ENCODE results near the gene SLC13A4.
A peak's percentile ranks its signal among the peaks of the same experiment; 100 is the strongest.
"Not testable (repeated sequence)": the region's sequence is repeated elsewhere in the genome, so short reads cannot be mapped to it uniquely, and the experiment has no call there.

Gene SLC13A4

DNA sequence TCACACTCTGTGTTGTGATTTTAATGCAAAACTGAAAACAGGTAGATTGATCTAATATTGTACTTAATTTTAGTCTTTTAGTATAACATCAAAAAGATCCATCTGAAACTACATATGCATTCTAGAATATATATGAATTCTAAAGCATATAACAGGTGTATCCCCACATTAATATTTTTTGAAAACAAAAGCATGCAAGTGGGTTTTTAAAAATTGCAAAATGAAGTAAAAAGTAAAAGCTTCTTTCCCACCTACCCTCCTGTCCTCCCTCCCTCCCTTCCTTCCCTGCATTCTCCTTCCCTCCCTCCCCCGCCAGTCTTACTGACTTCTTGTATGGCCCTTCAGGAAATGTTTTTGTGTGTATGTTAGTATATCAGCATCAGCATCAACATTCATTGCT is 80.2 kb downstream of the SLC13A4 start:
- DNase-seq (ENCODE audit: low read depth), result no peak
- no peak overlapping the region for H3K4me3 ChIP-seq (ENCODE audit: low read length)
- TF ChIP-seq, protein P1, sequence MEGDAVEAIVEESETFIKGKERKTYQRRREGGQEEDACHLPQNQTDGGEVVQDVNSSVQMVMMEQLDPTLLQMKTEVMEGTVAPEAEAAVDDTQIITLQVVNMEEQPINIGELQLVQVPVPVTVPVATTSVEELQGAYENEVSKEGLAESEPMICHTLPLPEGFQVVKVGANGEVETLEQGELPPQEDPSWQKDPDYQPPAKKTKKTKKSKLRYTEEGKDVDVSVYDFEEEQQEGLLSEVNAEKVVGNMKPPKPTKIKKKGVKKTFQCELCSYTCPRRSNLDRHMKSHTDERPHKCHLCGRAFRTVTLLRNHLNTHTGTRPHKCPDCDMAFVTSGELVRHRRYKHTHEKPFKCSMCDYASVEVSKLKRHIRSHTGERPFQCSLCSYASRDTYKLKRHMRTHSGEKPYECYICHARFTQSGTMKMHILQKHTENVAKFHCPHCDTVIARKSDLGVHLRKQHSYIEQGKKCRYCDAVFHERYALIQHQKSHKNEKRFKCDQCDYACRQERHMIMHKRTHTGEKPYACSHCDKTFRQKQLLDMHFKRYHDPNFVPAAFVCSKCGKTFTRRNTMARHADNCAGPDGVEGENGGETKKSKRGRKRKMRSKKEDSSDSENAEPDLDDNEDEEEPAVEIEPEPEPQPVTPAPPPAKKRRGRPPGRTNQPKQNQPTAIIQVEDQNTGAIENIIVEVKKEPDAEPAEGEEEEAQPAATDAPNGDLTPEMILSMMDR (IDR thresholded peaks at IDR 0.05; ENCODE audit: insufficient read depth, low read depth, low read length, missing control alignments), result no peak

DNA sequence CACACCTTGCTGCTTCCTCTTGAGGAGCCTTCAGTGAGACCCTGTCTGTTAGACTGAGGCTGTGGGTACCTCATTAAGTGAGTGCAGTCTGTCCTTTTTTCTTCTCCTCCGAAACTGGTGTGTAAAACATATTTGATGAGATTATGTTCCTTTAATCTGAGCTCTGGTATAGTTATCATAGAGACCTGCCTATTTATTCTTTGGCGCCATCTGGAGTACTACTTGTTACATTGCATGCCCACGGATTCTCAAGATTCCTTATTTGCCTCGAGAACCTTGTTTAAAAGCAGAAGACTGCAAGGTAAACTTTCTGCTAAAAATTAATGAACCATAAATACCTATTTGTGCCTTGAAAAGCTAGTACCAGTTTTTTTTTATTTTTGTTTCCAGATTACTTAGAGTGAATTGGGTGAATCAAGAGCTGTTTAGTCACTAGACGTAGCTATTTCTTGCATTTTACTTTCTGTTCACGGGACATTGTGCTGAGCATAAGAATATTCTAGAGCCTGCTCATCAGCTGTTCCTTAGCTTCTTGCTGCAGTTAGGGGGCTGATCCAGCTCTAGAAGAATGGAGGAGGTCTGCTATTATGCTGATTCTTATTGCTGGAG is 82.6 kb downstream of the SLC13A4 start:
- peak; percentile 58 for DNase-seq (ENCODE audit: low read depth)
- H3K4me3 ChIP-seq (ENCODE audit: low read length), result no peak overlapping the region

DNA sequence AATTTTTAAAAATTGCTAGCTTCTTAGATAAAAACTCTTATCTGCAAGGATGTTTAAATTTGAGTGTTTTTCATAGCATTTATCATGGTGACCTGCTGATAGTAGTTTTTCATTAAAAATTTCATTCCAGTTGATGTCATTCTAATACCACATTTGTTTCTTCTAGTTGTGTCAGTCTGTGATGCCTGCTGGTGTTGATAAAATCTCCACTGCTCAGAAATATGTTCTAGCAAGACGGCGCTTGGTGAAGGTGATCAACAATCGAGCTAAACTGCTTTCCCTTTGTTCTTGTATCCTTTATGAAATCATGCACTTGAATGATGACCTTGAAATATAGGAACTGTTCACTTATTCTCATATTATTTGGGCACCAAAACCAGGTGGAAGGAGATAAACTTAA is 83.3 kb downstream of the SLC13A4 start:
- no peak for DNase-seq (ENCODE audit: low read depth)
- TF ChIP-seq, protein P1 (IDR thresholded peaks at IDR 0.05; ENCODE audit: insufficient read depth, low read depth, low read length, missing control alignments), result no peak
- no peak overlapping the region for H3K4me3 ChIP-seq (ENCODE audit: low read length)

More for the DNA sequence above, 82.6 kb downstream of the SLC13A4 start:
- TF ChIP-seq, protein P1 (IDR thresholded peaks at IDR 0.05; ENCODE audit: insufficient read depth, low read depth, low read length, missing control alignments), result peak; percentile 70

DNA sequence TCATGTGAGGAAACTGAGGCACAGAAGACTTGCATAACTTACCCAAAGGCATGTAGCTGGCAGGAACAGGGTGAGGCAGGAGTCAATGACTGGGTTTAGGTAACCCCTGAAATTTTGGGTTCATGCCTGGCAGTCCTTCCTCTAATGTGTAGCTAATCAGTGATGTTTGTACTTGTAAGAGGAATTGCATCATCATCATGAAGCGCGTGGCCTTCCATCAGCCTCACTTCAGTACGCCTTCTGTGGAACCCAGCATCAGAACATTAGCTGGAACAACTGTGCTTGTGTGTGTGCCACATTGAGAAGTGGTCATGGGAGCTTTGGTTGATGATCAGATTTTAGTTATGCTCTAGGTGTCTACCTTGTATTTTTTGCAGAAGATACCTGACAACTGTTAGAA is 83.8 kb downstream of the SLC13A4 start:
- no peak overlapping the region for H3K4me3 ChIP-seq (ENCODE audit: low read length)
- DNase-seq (ENCODE audit: low read depth), result peak; percentile 8
- TF ChIP-seq, protein P1 (IDR thresholded peaks at IDR 0.05; ENCODE audit: insufficient read depth, low read depth, low read length, missing control alignments), result no peak

DNA sequence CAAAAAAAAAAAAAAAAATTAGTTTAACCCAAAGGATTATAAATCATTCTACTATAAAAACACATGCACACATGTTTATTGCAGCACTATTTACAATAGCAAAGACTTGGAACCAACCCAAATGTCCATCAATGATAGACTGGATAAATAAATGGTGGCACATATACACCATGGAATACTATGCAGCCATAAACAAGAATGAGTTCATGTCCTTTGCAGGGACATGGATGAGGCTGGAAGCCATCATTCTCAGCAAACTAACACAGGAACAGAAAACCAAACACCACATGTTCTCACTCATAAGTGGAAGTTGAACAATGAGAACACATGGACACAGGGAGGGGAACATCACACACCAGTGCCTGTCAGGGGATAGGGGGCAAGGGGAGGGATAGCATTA is 88.3 kb downstream of the SLC13A4 start:
- not testable (repeated sequence) for H3K4me3 ChIP-seq (ENCODE audit: low read length); DNase-seq (ENCODE audit: low read depth)

DNA sequence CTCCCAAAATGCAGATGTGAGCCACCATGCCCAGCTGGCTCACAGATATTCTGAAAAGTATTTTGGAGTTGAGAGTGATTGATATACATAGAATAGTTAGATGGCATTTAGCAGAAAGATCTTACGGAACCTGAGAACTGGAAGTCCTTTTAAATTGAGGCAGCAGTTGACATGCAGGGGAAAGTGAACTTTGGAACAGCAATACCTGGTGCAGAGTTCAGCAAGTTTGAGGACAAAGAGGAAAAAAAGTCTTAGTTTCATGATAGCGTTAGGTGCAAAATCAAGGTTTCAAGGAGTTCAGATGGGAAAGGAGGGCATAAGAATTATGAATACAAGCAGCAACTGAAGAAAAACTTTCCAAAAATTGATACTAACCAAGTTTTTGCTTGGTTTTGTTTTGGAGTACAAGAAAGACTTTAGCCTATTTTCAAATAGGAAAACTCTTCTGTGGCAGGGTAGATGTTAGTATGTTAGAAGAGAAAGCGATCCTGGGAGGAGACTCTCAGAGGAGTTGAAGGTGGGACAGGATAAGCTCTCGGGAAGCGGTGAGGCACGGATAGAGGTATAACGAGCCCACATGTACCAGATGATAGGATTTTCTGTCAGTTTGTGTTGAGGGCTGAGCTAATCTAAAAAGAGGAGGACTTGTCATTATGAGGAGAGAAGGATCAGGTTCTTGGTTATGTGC is 93.7 kb downstream of the SLC13A4 start:
- TF ChIP-seq, protein P1 (IDR thresholded peaks at IDR 0.05; ENCODE audit: insufficient read depth, low read depth, low read length, missing control alignments), result no peak
- H3K4me3 ChIP-seq (ENCODE audit: low read length), result no peak overlapping the region
- no peak for DNase-seq (ENCODE audit: low read depth)
